Loucy (cell line): ENCODE data around the gene PKIB.

Source experiments
- H2AFZ ChIP-seq: fragments of 200-600 bp; sonication (generic); 2 replicates; pipeline ENCODE4 v1.6.0; 2016; ENCODE audit warnings: antibody characterized with exemption, mild to moderate bottlenecking, low read length, moderate library complexity
- H3F3A ChIP-seq: fragments of 200-600 bp; 2 replicates; pipeline ENCODE4 v1.6.0; 2016; ENCODE audit warnings: antibody characterized with exemption, low read depth, mild to moderate bottlenecking
- H3K27me3 ChIP-seq: fragments of 200-600 bp; sonication (generic); 2 replicates; pipeline ENCODE4 v1.6.1; 2014; ENCODE audit warnings: low read length, mild to moderate bottlenecking; ENCODE audit not compliant: insufficient read depth, poor library complexity, severe bottlenecking
- H3K36me3 ChIP-seq: fragments of 200-600 bp; sonication (generic); 2 replicates; pipeline ENCODE4 v1.6.1; 2016; ENCODE audit warnings: low read length; ENCODE audit not compliant: insufficient read depth
- H3K4me1 ChIP-seq: fragments of 200-600 bp; sonication (generic); 2 replicates; pipeline ENCODE4 v1.5.1; 2014; ENCODE audit warnings: low read length, mild to moderate bottlenecking; ENCODE audit not compliant: insufficient read depth, poor library complexity, severe bottlenecking
- H3K4me2 ChIP-seq: fragments of 200-600 bp; sonication (generic); 2 replicates; pipeline ENCODE4 v1.6.0; 2014; ENCODE audit warnings: antibody characterized with exemption, low read length, low read depth, mild to moderate bottlenecking; ENCODE audit not compliant: poor library complexity, severe bottlenecking
- H3K4me3 ChIP-seq: fragments of 200-600 bp; sonication (generic); 2 replicates; pipeline ENCODE4 v1.5.1; 2014; ENCODE audit warnings: low read length, mild to moderate bottlenecking, mixed read lengths; ENCODE audit not compliant: poor library complexity, severe bottlenecking
- H3K79me2 ChIP-seq: fragments of 200-600 bp; sonication (generic); 2 replicates; pipeline ENCODE4 v1.6.1; 2014; ENCODE audit warnings: low read length; ENCODE audit not compliant: insufficient read depth
- H3K9ac ChIP-seq: fragments of 200-600 bp; sonication (generic); 2 replicates; pipeline ENCODE4 v1.6.0; 2014; ENCODE audit warnings: mild to moderate bottlenecking, low read depth, low read length, moderate library complexity; ENCODE audit not compliant: poor library complexity, severe bottlenecking
- H3K9me2 ChIP-seq: fragments of 200-600 bp; sonication (generic); replicated peaks from 2 replicates; pipeline ENCODE4 v1.6.1; 2016; ENCODE audit warnings: low read depth, low read length, mixed read lengths
- H3K9me3 ChIP-seq: fragments of 200-600 bp; sonication (generic); 2 replicates; pipeline ENCODE4 v1.6.1; 2014; ENCODE audit warnings: mild to moderate bottlenecking, antibody characterized with exemption, low read length, low read depth; ENCODE audit not compliant: insufficient read depth
- H4K20me1 ChIP-seq: fragments of 200-600 bp; sonication (generic); 2 replicates; pipeline ENCODE4 v1.6.0; 2014; ENCODE audit warnings: antibody characterized with exemption, low read length, mild to moderate bottlenecking; ENCODE audit not compliant: insufficient read depth, poor library complexity, severe bottlenecking
- EZH2phosphoT487 ChIP-seq: fragments of 200-600 bp; IDR thresholded peaks from 2 replicates; pipeline ENCODE4 v1.6.1; 2018; ENCODE audit warnings: antibody characterized with exemption, mild to moderate bottlenecking, moderate library complexity, borderline replicate concordance
- TF ChIP-seq, protein P1 (sequence below): fragments of 200-600 bp; sonication (generic); conservative IDR thresholded peaks from 2 replicates; pipeline ENCODE4 v1.5.1; 2014; ENCODE audit warnings: mild to moderate bottlenecking, antibody characterized with exemption, low read length

PKIB gene

DNA sequence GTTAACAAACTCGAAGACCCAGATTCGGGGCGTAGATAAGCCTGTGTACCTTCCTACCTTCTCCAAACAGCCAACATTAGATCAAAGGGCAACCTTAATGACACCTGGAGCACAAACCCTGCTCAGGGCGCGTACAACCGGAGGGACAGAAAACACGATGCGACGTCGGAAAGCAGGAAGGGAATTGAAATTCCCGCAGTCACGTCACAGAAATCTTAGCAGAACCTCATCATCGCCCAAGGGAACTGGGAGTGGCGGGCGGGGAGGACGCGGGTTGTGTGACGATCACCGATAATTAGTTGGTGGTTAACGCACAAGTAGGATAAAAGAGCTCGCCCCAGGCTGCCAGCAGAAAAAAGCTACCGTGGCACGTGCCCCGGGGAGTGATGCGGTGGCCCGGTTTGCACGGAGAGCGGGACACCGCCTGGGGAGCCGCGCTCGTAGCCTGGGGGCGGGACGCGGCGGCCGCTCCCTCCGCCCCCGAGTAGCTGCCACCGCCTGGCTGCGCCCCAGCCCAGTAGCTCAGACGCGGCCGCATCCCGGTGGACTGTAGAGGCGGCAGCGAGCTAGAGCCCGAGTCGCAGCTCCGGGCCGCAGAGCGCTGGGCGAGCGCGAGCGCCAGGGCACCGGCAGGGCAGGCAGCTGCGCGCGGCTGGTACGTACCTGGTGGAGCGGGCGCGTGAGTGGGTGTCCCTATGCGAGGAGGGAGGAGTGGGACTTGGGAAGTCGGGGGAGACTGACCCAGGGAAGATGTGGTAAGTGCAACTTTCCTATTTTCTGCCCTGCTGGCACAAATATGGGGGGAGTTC, at the start of gene PKIB:
Gene PKIB, plus strand, starts transcription at position 525 of the 809 bp plus-strand sequence. CDS start 107,390 bp downstream, outside the sequence.
- Histone ChIP-seq H3K9ac (no peak within 1 kb of the TSS), H2AFZ (peak within 1 kb of the TSS; percentile 41; the same call in 1 of the 2 replicates)

DNA sequence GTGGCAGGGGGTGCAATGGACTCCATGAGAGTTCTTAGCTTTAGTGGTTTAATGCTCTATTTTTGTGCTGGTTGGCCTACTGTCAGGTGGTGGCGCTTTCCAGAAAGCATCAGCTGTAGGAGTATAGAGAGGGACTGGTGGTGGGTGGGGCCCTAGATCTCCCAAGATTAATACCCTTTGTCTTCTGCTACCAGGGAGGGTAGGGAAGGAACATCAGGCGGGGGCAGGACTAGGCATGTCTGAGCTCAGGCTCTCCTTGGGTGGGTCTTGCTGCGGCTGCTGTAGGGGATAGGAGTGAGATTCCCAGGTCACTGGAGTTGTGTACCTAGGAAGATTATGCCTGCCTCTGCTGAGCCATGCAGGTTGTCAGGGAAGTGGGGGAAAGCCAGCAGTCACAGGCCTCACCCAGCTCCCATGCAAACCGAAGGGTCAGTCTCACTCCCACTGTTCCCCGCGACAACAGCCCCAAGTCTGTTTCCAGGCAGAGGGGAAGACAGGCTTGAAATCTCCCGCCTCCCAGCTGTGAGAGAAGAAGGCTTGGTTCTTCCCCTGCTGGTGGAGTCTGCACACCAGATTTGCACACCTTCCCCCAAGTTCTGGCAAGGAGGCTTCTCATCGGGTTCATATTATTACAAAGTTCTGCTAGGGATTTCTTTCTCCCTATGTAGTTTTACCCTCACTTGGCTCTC, 46.7 kb upstream of the PKIB start:
- Histone ChIP-seq H3K9ac (no peak overlapping the region), H3K79me2 (no peaks in the 10 kb centered on the region), H3K4me2 (no peak overlapping the region), H3K9me2 (no peaks in the 10 kb centered on the region), H3K4me3 (no peak overlapping the region), H3K4me1 (no peaks in the 10 kb centered on the region), H3K9me3 (no peaks in the 10 kb centered on the region), H4K20me1 (no peaks in the 10 kb centered on the region), H2AFZ (no peak overlapping the region), H3K36me3 (no peaks in the 10 kb centered on the region), H3K27me3 (no peaks in the 10 kb centered on the region), H3F3A (no peaks in the 10 kb centered on the region)
- TF ChIP-seq, protein P1, sequence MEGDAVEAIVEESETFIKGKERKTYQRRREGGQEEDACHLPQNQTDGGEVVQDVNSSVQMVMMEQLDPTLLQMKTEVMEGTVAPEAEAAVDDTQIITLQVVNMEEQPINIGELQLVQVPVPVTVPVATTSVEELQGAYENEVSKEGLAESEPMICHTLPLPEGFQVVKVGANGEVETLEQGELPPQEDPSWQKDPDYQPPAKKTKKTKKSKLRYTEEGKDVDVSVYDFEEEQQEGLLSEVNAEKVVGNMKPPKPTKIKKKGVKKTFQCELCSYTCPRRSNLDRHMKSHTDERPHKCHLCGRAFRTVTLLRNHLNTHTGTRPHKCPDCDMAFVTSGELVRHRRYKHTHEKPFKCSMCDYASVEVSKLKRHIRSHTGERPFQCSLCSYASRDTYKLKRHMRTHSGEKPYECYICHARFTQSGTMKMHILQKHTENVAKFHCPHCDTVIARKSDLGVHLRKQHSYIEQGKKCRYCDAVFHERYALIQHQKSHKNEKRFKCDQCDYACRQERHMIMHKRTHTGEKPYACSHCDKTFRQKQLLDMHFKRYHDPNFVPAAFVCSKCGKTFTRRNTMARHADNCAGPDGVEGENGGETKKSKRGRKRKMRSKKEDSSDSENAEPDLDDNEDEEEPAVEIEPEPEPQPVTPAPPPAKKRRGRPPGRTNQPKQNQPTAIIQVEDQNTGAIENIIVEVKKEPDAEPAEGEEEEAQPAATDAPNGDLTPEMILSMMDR: no peak
- no peak for TF ChIP-seq EZH2phosphoT487

More for the DNA sequence above, at the start of gene PKIB:
- Histone ChIP-seq H3K79me2 (no peaks in the 10 kb centered on the region), H4K20me1 (no peaks in the 10 kb centered on the region), H3K9me2 (no peaks in the 10 kb centered on the region), H3K36me3 (no peaks in the 10 kb centered on the region), H3K4me3 (peak within 1 kb of the TSS; percentile 38), H3F3A (no peaks in the 10 kb centered on the region), H3K27me3 (no peaks in the 10 kb centered on the region), H3K4me1 (no peaks in the 10 kb centered on the region), H3K4me2 (peak within 1 kb of the TSS; percentile 60), H3K9me3 (no peaks in the 10 kb centered on the region)
- no peak for TF ChIP-seq EZH2phosphoT487
- TF ChIP-seq, protein P1: no peak

DNA sequence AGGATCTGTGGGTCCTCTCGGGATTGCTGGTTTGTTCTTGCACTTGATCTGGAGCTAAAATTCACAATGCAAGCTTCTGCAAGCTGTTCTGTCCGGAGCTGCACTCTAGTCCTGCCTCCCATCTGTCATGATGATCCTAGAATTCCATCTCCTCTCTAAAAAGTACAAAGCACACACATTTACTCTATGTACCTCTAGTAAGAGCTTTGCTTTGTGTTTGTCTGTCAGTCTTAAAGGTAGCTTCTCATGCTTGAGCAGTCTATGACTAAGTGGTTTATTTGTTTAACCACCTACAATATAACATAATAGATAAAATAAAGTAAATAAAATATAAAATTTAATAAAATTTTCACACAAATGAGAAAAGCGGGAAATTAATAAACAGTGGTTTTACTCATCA, 46.0 kb upstream of the PKIB start:
- H3K27me3 ChIP-seq: no peaks in the 10 kb centered on the region
- no peaks in the 10 kb centered on the region for H3K9me3 ChIP-seq
- no peaks in the 10 kb centered on the region for H3K36me3 ChIP-seq
- no peak overlapping the region for H2AFZ ChIP-seq
- TF ChIP-seq, protein P1: no peak
- no peak for TF ChIP-seq EZH2phosphoT487
- H3F3A ChIP-seq: no peaks in the 10 kb centered on the region
- no peaks in the 10 kb centered on the region for H3K9me2 ChIP-seq
- no peaks in the 10 kb centered on the region for H3K79me2 ChIP-seq
- no peak overlapping the region for H3K4me2 ChIP-seq
- H3K4me3 ChIP-seq: no peak overlapping the region
- no peak overlapping the region for H3K9ac ChIP-seq
- no peaks in the 10 kb centered on the region for H4K20me1 ChIP-seq
- no peaks in the 10 kb centered on the region for H3K4me1 ChIP-seq
